ENCODE measurements around the gene MICAL3. TPM values are rescaled to one million over a fixed set of nuclear protein-coding genes. Genes with fewer than 3 reads are reported as not detected.

MICAL3 gene
- total and polyA plus RNA-seq, 2 of the 8 experiments (the other 6 are each of a cell fraction or from before 2014, with no cell fraction given) = 8.3 to 41.8 TPM

DNA sequence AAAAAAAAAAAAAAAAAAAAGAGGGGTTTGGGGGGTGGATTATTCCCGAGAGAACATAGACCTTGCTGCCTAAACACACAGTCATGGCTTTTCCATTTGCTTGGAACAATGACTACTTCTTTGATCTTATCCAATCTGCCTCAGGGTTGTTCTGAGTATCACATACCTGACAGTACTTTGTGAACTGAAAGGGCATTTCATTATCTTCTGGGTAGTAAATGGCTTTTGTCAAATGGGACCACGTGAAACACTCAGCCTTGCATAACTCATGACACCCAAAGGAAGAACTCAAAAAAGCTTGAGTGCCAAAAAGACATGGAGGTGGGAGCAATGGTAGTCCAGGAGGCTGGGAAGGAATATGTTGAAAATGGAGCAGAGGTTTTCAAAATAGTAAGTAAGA, 126.9 kb downstream of the MICAL3 start:
- no peak overlapping the region for H3K4ac ChIP-seq (replicated peaks; ENCODE audit: insufficient read length, low read depth, low read length)
- no peaks in the 10 kb centered on the region for H3K23me2 ChIP-seq (ENCODE audit: low read depth, low read length)
- WGBS, 2 experiments (ENCODE audit: extremely low coverage in 1 of 2, insufficient coverage in 1 of 2, insufficient read length in 1 of 2, insufficient replicate concordance in 2 of 2, low coverage in 1 of 2, low lambda C conversion rate in 2 of 2, missing lambda C conversion rate in 1 of 2) = 97% methylated on average over 2 of the region's 2 CpGs; no CpG with 5 or more reads in 1 of the 2 experiments
- H2AFZ ChIP-seq (ENCODE audit: low read length) = no peak overlapping the region
- ChIA-PET POLR2A (ENCODE audit: partially characterized antibody) (no interaction called here), CTCF (ENCODE audit: partially characterized antibody) (interaction anchor here (0.8 to 1.8 kb wide), 16 partner anchors 9 to 179 kb away, joined by 3 to 9 read pairs (median 4); no protein-coding TSS in a partner anchor)
- H4K91ac ChIP-seq (replicated peaks; ENCODE audit: insufficient read length, low read length) = no peak overlapping the region
- no peaks in the 10 kb centered on the region for H3K79me2 ChIP-seq (ENCODE audit: control insufficient read depth in 1 of 2, insufficient read depth in 2 of 2, low read length in 2 of 2)
- H3K27me3 ChIP-seq (replicated peaks in 1 of 4; ENCODE audit: control insufficient read depth in 3 of 4, extremely low read depth in 1 of 4, insufficient read depth in 3 of 4, low read length in 3 of 4) = no peaks in the 10 kb centered on the region
- no peak overlapping the region for H3K4me3 ChIP-seq (ENCODE audit: extremely low read depth in 1 of 4, insufficient read depth in 2 of 4, low read depth in 3 of 4, low read length in 4 of 4)
- H2BK120ac ChIP-seq (replicated peaks; ENCODE audit: low read depth, low read length) = no peak overlapping the region
- DNase-seq (ENCODE audit: low read depth in 1 of 2, low spot score in 2 of 2) (no peak), FAIRE-seq (no peak)
- no peak overlapping the region for H2BK20ac ChIP-seq (ENCODE audit: low read length)
- no peak overlapping the region for H4K8ac ChIP-seq (ENCODE audit: extremely low read depth, insufficient read depth, low read length)
- H2BK5ac ChIP-seq (ENCODE audit: low read depth, low read length) = no peak overlapping the region
- no peak overlapping the region for H3K9ac ChIP-seq (replicated peaks in 1 of 4; ENCODE audit: extremely low read depth in 1 of 4, low read depth in 3 of 4, low read length in 3 of 4)
- H4K20me1 ChIP-seq (replicated peaks in 1 of 2; ENCODE audit: control insufficient read depth in 1 of 2, insufficient read depth in 2 of 2, low read length in 2 of 2) = peaks cover 0 to 2% of the 10 kb centered on the region in 2 experiments
- no peak overlapping the region for H2BK15ac ChIP-seq (ENCODE audit: low read length)
- no peaks in the 10 kb centered on the region; the same call in 1 of the 2 replicates for H3K79me1 ChIP-seq (ENCODE audit: low read depth, low read length)
- H3K18ac ChIP-seq (ENCODE audit: extremely low read depth, low read length) = no peak overlapping the region
- no peak overlapping the region for H3K14ac ChIP-seq (ENCODE audit: insufficient read length)
- peaks cover 0 to 20% (median 8%) of the 10 kb centered on the region in 4 experiments; a peak in 3 of 8 replicates for H3K36me3 ChIP-seq (ENCODE audit: control insufficient read depth in 2 of 4, insufficient read depth in 4 of 4, low read length in 3 of 4)
- no peak overlapping the region for H4K5ac ChIP-seq (ENCODE audit: insufficient read length, low read depth, low read length)
- H2BK12ac ChIP-seq (ENCODE audit: low read depth, low read length) = no peak overlapping the region
- H3K9me3 ChIP-seq (ENCODE audit: insufficient read depth in 2 of 2, low read depth in 1 of 2, low read length in 1 of 2) = no peaks in the 10 kb centered on the region
- H2AK5ac ChIP-seq (ENCODE audit: low read depth, low read length) = no peak overlapping the region
- H3K56ac ChIP-seq (replicated peaks; ENCODE audit: insufficient read length, low read depth, low read length) = no peak overlapping the region
- H3K4me2 ChIP-seq (ENCODE audit: insufficient read depth in 1 of 2, low read depth in 2 of 2, low read length in 2 of 2) = no peak overlapping the region
- no peak overlapping the region for H3K23ac ChIP-seq (ENCODE audit: insufficient read length)
- no peak overlapping the region for H3K27ac ChIP-seq (ENCODE audit: low read depth, low read length)
- no peak for TF ChIP-seq YY1 (IDR thresholded peaks at IDR 0.05; ENCODE audit: low read depth, low read length)
- no peak for TF ChIP-seq EGR1 (IDR thresholded peaks at IDR 0.05; ENCODE audit: borderline replicate concordance, low read depth, low read length)
- no peak for TF ChIP-seq EZH2 (IDR thresholded peaks at IDR 0.05; ENCODE audit: low read depth, low read length, severe bottlenecking)
- no peak for TF ChIP-seq BCL11A (IDR thresholded peaks at IDR 0.05; ENCODE audit: low read depth in 2 of 2, low read length in 2 of 2)
- no peak for TF ChIP-seq MAFK (IDR thresholded peaks at IDR 0.05; ENCODE audit: low read depth, low read length)
- TF ChIP-seq GABPA (IDR thresholded peaks at IDR 0.05; ENCODE audit: borderline replicate concordance, insufficient read depth, low read length) = no peak
- TF ChIP-seq SUZ12 (IDR thresholded peaks at IDR 0.05; ENCODE audit: low read length) = no peak
- TF ChIP-seq TAF7 (optimal IDR thresholded peaks at IDR 0.05; ENCODE audit: borderline replicate concordance, low read depth, low read length) = no peak
- no peak for TF ChIP-seq NRF1 (IDR thresholded peaks at IDR 0.05; ENCODE audit: low read depth, low read length)
- no peak for TF ChIP-seq BRCA1 (IDR thresholded peaks at IDR 0.05; ENCODE audit: low read depth, low read length)
- TF ChIP-seq JUN (IDR thresholded peaks at IDR 0.05; ENCODE audit: low read depth, low read length) = no peak
- no peak for TF ChIP-seq SAP30 (IDR thresholded peaks at IDR 0.05; ENCODE audit: insufficient read depth, insufficient replicate concordance, low read length)
- TF ChIP-seq CBX8 (IDR thresholded peaks at IDR 0.05; ENCODE audit: borderline replicate concordance, low read depth, low read length) = no peak
- no peak for TF ChIP-seq BACH1 (IDR thresholded peaks at IDR 0.05; ENCODE audit: low read length)
- H3K4me1 ChIP-seq (replicated peaks in 1 of 4; ENCODE audit: control insufficient read depth in 3 of 4, insufficient read depth in 4 of 4, low read length in 3 of 4) = no peaks in the 10 kb centered on the region
